Ectodermal cell (in vitro differentiated cells): Measurements from ENCODE around the gene EPHA4.

Experiments used
- H3K27ac ChIP-seq: 2 replicates; pipeline ENCODE4 v1.7.0; 2013; ENCODE audit warnings: mild to moderate bottlenecking, low read depth, low read length; ENCODE audit not compliant: insufficient read depth, poor library complexity, severe bottlenecking
- H3K27me3 ChIP-seq: 2 replicates; pipeline ENCODE4 v1.7.0; 2013; ENCODE audit warnings: mild to moderate bottlenecking, low read length; ENCODE audit not compliant: insufficient read depth, control insufficient read depth, poor library complexity, severe bottlenecking
- H3K36me3 ChIP-seq: one replicate; pipeline ENCODE4 v1.7.0; 2013; ENCODE audit warnings: low read length; ENCODE audit not compliant: control insufficient read depth, insufficient read depth
- H3K4me1 ChIP-seq: one replicate; pipeline ENCODE4 v1.7.0; 2013; ENCODE audit warnings: low read length; ENCODE audit not compliant: control insufficient read depth, insufficient read depth
- H3K4me3 ChIP-seq: 2 replicates; pipeline ENCODE4 v1.7.0; 2013; ENCODE audit warnings: low read depth, low read length, control low read depth; ENCODE audit not compliant: insufficient read depth
- H3K9me3 ChIP-seq: 2 replicates; pipeline ENCODE4 v1.7.0; 2013; ENCODE audit warnings: mild to moderate bottlenecking, low read length, moderate library complexity; ENCODE audit not compliant: control insufficient read depth
- WGBS, 2 experiments: methylation state at CpG; one replicate each; pipeline ENCODE4 v1.1.7; 2013; ENCODE audit warnings: missing lambda C conversion rate in 2 of 2; 5-methylcytosine and 5-hydroxymethylcytosine counted together

The EPHA4 gene

DNA sequence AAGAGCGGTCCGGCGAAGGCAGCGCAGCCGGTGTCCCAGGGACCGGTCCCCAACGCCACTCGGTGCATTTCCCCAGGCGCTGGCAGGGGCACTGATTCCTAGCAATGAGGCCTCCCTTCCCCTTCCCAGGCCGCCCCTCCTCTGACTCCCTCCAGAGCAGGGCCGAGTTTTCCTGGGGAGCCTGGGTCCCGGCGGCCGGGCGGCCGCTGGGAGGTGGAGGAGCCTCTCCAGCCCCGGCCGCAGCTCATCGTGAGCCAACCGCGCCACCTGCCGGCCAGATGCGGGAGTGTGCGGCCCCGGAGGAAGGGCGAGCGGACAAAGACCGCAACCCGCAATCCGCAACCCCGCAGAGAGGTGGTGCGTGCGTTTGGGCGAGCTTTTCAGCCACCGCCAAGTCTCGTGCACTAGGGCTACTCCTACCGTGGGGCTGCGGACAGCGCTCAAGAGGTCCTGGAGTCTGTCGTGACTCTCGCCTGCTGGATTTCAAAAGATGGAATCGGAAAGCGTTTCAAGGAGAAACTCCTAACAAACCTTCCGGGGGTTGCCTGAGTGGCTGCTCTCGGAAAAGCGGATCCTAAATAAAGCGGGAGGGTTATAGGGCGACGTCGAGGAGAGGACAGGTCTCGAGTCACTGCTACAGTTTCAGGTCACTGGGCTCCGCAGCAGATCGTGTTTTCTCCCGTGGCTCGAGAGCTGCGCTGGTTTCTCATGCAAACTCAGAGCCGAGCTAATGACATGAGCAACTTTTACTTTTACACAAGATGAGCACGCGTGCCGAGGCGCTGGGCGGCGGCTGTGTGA, 1.5 kb upstream of the EPHA4 start:
- Histone ChIP-seq H3K9me3 (no peaks in the 10 kb centered on the region), H3K36me3 (no peaks in the 10 kb centered on the region), H3K27me3 (peaks cover 8% of the 10 kb centered on the region), H3K4me3 (peak overlapping the region; percentile 96), H3K27ac (peak overlapping the region; percentile 68), H3K4me1 (peaks cover 5% of the 10 kb centered on the region)
- 2% methylated on average over 63 of the region's 63 CpGs for WGBS, 2 experiments

DNA sequence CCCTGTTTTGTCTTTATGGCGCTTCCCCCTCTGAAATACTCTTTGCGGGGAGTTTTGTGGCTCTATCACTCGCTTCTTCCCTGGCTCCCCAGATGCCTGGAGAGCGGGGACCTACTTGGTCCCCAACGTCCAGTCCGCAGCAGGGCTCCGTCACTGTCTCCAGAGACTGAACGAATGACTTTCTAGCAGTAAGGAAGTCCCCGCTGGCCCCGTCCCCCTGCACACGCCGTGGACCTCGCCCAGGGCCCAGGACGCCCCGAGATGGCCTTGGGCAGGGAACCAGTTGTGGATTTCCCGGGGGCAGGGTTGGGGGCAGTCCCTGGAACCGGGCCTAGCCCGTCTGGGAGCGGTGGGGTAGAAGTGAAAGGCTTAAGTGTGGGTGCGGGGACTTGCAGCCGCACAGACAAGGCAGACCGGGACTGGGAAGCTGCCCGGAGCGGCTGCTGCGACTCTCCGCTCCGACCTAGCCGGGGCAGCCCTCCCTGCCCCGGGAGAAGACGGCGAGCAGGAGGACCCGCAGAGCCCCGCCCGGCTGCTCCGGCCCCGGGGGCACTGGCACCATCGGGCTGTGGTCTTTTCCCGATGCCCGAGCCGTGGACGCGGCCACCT, 821 bp upstream of the EPHA4 start:
- H3K27me3 ChIP-seq, result peaks cover 8% of the 10 kb centered on the region
- 0 to 1% methylated on average over 42 of the region's 42 CpGs for WGBS, 2 experiments

DNA sequence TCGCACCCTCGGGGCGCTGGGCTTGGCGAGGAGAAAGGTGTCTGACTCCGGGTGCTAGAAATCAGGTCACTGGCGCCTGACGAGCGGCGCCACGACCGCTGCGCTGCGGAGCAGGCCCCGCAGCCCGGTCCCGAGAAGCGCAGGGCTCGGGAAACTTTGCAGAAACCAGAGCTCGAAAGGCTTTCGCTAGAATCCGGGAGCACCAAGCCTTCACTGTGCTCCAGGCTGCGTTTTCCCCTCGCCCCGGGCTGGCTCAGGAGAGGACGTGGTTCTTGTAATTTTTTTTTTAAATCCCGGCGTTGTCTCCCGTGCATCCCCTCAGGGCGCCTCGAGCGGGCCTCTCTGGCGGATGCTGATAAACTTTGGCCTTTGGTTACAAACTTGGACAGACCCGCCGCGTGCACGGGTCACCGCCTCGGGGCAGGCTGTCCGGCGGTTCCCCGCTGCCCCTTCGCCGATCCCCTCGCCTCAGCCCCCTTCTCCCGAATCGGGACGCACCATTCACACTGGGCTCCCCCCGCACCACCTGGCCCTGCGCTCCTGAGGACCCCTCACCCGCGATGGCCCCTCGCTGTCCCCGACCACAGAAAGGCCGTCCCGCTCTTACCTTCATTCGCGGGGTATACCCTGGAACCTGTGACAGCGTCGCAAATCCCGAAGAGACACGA, 419 bp downstream of the EPHA4 start:
- H3K36me3 ChIP-seq, result no peaks in the 10 kb centered on the region
- WGBS, 2 experiments, result 0% methylated on average over 61 of the region's 61 CpGs
- no peaks in the 10 kb centered on the region for H3K9me3 ChIP-seq
- peak overlapping the region; percentile 47 for H3K27ac ChIP-seq
- H3K4me1 ChIP-seq, result peaks cover 22% of the 10 kb centered on the region
- H3K27me3 ChIP-seq, result peaks cover 8% of the 10 kb centered on the region
- H3K4me3 ChIP-seq, result peak overlapping the region; percentile 96

More for the DNA sequence above, 821 bp upstream of the EPHA4 start:
- Histone ChIP-seq H3K36me3 (no peaks in the 10 kb centered on the region), H3K4me3 (peak overlapping the region; percentile 96), H3K9me3 (no peaks in the 10 kb centered on the region), H3K27ac (peak overlapping the region; percentile 9), H3K4me1 (peaks cover 12% of the 10 kb centered on the region)

DNA sequence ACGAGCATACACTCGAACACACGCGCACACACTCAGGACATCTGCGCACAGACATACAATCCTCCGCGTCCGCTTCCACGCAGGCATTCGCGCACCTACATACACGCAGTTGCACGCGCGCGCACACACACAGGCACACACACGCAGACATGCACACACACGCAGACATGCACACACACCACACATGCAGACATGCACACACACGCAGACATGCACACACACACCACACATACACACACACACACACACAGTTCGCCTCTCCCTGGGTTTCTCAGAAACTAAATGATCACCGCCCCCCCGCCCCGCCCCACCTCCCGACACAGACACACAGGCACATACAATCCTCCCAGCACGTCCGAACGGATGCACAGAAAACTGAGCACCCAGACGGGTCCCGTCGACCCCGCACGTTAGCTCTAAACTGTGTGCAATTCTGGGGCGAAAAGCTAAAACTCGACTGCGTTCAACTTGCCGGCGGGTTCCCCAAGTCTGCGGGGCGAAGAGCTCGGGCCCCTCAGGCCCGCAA, 1.0 kb downstream of the EPHA4 start:
- WGBS, 2 experiments, result 4% methylated on average over 41 of the region's 41 CpGs
- peaks cover 23% of the 10 kb centered on the region for H3K4me1 ChIP-seq
- H3K27me3 ChIP-seq, result peaks cover 8% of the 10 kb centered on the region
- H3K4me3 ChIP-seq, result peak overlapping the region; percentile 96
- H3K27ac ChIP-seq, result no peak overlapping the region
- H3K36me3 ChIP-seq, result no peaks in the 10 kb centered on the region
- no peaks in the 10 kb centered on the region for H3K9me3 ChIP-seq

DNA sequence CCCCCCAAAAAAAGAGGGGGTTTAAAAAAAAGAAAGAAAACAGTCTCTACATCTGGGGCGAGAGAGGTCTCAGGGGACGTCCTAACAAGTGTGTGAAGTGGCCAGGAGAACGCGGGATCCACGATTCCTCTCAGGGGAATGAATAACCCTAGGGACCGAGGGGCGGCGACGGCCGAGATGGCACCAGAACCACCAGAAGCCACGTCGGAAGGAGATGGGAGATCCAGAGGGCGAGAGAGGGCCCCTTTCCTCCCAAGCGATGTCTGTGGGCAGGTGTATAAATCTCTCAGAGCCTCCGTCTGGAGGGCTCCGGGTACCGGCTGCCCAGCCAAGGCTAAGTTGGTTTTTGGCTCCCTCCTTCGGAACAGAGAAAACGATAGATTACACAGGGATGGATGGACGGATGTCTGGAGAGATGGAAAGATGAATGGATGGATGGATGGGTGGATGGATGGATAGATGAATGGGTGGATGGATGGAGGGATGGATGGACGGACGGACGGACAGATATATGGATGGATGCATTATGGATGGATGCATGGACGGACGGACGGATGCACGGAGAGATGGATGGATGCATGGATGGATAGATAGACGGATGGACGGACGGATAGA, 1.7 kb downstream of the EPHA4 start:
- WGBS, 2 experiments, result 4 to 6% methylated on average over 30 of the region's 30 CpGs
- no peaks in the 10 kb centered on the region for H3K36me3 ChIP-seq
- no peaks in the 10 kb centered on the region for H3K9me3 ChIP-seq
- H3K4me3 ChIP-seq, result peak overlapping the region; percentile 96
- peak overlapping the region; percentile 18 for H3K27ac ChIP-seq
- H3K4me1 ChIP-seq, result peaks cover 28% of the 10 kb centered on the region
- peaks cover 8% of the 10 kb centered on the region for H3K27me3 ChIP-seq

DNA sequence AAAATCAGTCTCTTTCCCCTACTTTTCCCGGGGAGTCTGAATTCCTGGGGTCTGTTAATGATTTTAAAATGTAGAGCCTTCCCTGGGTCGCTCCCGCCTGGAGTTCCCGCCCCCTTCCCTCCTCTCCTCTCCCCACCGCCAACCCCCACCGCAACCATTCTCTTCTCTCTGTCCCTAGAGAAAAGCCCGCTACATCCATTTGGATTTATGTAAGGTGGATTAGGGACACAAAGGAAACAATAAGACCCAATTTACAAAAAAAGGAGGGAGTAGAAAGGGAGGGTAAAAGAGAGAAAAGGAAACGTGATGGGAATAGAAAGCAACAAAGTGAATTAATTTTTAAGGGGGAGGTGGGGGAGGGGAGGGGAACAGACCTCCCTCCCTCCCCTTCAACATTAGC, 2.2 kb downstream of the EPHA4 start:
- H3K4me1 ChIP-seq, result peaks cover 33% of the 10 kb centered on the region
- WGBS, 2 experiments, result 0% methylated on average over 7 of the region's 8 CpGs; no CpG with 5 or more reads in 1 of the 2 experiments
- H3K9me3 ChIP-seq, result no peaks in the 10 kb centered on the region
- peak overlapping the region; percentile 18 for H3K27ac ChIP-seq
- peaks cover 8% of the 10 kb centered on the region for H3K27me3 ChIP-seq
- H3K4me3 ChIP-seq, result peak overlapping the region; percentile 96
- H3K36me3 ChIP-seq, result no peaks in the 10 kb centered on the region

DNA sequence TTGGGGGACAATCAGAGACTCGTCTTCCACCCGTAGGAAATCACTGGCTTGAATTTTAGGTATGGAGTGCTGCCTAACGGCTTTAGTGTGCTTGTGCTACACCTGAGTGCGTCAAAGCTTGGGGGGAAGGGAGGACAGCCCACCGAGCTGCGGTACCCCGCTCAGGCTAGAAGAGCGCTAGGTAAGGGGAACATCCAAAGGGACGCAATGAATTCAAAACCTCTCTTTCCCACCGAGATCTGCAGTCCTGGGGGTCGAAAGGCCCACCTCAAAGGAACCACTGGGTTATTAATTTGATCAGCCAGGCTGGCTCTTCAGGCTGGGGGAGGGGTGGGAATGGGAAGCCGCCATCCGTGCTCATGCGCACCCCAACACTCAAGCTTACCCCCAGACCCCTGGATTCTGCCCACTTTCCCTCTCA, 2.7 kb downstream of the EPHA4 start:
- Histone ChIP-seq H3K27ac (peak overlapping the region; percentile 18), H3K9me3 (no peaks in the 10 kb centered on the region), H3K36me3 (peaks cover 4% of the 10 kb centered on the region), H3K4me3 (peak overlapping the region; percentile 96), H3K4me1 (peaks cover 37% of the 10 kb centered on the region), H3K27me3 (peaks cover 4% of the 10 kb centered on the region)
- 0% methylated on average over 14 of the region's 14 CpGs for WGBS, 2 experiments

DNA sequence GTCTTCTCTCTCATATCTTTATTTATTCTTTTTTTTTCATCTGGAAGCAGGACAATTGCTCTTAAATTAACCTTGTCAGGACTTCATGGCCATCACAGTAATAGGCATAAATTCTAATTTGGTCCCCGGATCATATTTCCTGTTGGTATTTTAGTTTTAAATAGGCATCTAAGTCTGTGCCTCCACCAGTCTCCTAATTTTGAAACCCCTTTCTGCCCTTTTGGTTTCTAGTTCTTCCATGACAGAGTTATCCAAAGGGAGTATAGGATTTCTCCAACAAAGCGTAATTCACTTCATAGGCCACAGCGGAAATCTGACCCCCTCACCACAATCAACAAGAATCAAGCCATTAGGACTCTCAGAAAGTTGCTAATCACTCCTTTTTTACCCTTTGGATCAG, 3.8 kb downstream of the EPHA4 start:
- peak overlapping the region; percentile 96 for H3K4me3 ChIP-seq
- no peak overlapping the region for H3K27ac ChIP-seq
- H3K9me3 ChIP-seq, result no peaks in the 10 kb centered on the region
- H3K36me3 ChIP-seq, result peaks cover 14% of the 10 kb centered on the region
- peaks cover 40% of the 10 kb centered on the region for H3K4me1 ChIP-seq
- H3K27me3 ChIP-seq, result no peaks in the 10 kb centered on the region
- WGBS, 2 experiments, result 74 to 84% methylated on average over 3 of the region's 3 CpGs

DNA sequence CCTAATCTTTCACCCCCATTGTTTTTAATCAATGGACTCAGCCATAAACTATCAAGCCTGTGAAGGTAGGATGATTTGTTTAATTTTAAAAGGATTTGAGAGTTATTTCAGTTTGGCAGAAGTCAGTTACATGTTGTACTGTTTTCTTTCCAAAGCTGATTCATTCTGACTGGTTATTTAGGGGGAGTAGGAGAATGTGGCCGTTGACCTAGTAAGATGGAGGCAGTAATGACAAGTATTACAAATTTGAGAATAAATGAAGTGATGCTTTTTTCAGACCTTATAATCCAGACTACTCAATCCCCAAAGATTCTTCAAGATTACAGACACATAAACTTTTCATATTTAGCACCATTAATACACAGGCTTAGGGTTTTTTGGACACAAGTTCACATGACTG, 4.3 kb downstream of the EPHA4 start:
- WGBS, 2 experiments, result 70 to 100% methylated on average over 1 of the region's 1 CpG
- peaks cover 17% of the 10 kb centered on the region for H3K36me3 ChIP-seq
- H3K27ac ChIP-seq, result no peak overlapping the region
- H3K4me3 ChIP-seq, result peak overlapping the region; percentile 96
- no peaks in the 10 kb centered on the region for H3K9me3 ChIP-seq
- H3K4me1 ChIP-seq, result peaks cover 43% of the 10 kb centered on the region
- H3K27me3 ChIP-seq, result no peaks in the 10 kb centered on the region
